Transverse colon (tissue), 4 donors: ENCODE results near the gene RETREG1. TPM values are rescaled to one million over a fixed set of nuclear protein-coding genes. Genes with fewer than 3 reads are reported as not detected.
A peak's percentile ranks its signal among the peaks of the same experiment; 100 is the strongest.
"Not testable (repeated sequence)": the region's sequence is repeated elsewhere in the genome, so short reads cannot be mapped to it uniquely, and the experiment has no call there.

Source experiments
- DNase-seq: peaks from one replicate; pipeline ENCODE4 v3.0.0-alpha.2; 2019
- H3K27ac ChIP-seq, 4 donors: fragments of 200-600 bp; sonication (generic); 2 replicates each; pipeline ENCODE4 v1.5.1; 2016 to 2018; ENCODE audit warnings: inconsistent platforms in 4 of 4
- H3K27me3 ChIP-seq: fragments of 200-600 bp; sonication (generic); 2 replicates; pipeline ENCODE4 v1.5.1; 2017; ENCODE audit warnings: inconsistent platforms
- H3K36me3 ChIP-seq, 4 donors: fragments of 200-600 bp; sonication (generic); 2 replicates each; pipeline ENCODE4 v1.5.1; 2017 to 2019; ENCODE audit warnings: inconsistent platforms in 4 of 4
- H3K4me1 ChIP-seq, 4 donors: fragments of 200-600 bp; sonication (generic); 2 replicates each; pipeline ENCODE4 v1.5.1; 2017 to 2020; ENCODE audit warnings: inconsistent platforms in 4 of 4
- H3K4me3 ChIP-seq, 4 donors: fragments of 200-600 bp; sonication (generic); 1 replicate in 1 of 4; 2 replicates in 3 of 4; pipeline versions ENCODE4 v1.5.1 to v1.6.1; 2017 to 2019; ENCODE audit warnings: inconsistent platforms in 4 of 4
- H3K9me3 ChIP-seq, 2 donors: fragments of 200-600 bp; sonication (generic); 2 replicates each; pipeline ENCODE4 v1.5.1; 2017 to 2019; ENCODE audit warnings: inconsistent platforms in 2 of 2
- CTCF ChIP-seq, 5 experiments: fragments of 200-600 bp in 3 of 5; fragments of 450-650 bp in 2 of 5; sonication (generic) in 3 of 5; IDR thresholded peaks; 1 replicate in 2 of 5; 2 replicates in 3 of 5; pipeline ENCODE4 v1.5.1; 2016 to 2017; ENCODE audit warnings: antibody characterized with exemption in 5 of 5, inconsistent platforms in 3 of 5, mild to moderate bottlenecking in 2 of 5, moderate library complexity in 1 of 5
- EP300 ChIP-seq: sonication (generic); formaldehyde crosslinking; IDR thresholded peaks from one replicate; pipeline ENCODE4 v1.6.1; 2017; ENCODE audit warnings: antibody characterized with exemption, low read depth
- POLR2A ChIP-seq: fragments of 450-650 bp; IDR thresholded peaks from one replicate; pipeline ENCODE4 v1.6.1; 2016; ENCODE audit warnings: antibody characterized with exemption, mild to moderate bottlenecking, moderate library complexity
- POLR2AphosphoS5 ChIP-seq, 3 donors: sonication (generic); formaldehyde crosslinking; IDR thresholded peaks; one replicate each; pipeline ENCODE4 v1.6.1; 2016; ENCODE audit warnings: antibody characterized with exemption in 3 of 3
- WGBS, 2 donors: methylation state at CpG; one replicate each; pipeline ENCODE4 v1.1.5; 2018; ENCODE audit warnings: low coverage in 1 of 2; 5-methylcytosine and 5-hydroxymethylcytosine counted together
- in situ Hi-C, 4 donors: fragments of 200-750 bp; cut with MboI; loops; one replicate each; pipeline versions ENCODE4 v1.15.0 to v1.15.1; 2017; ENCODE audit warnings: low sequenced_read_pairs in 3 of 4, low pct_ligation_motif_present in 1 of 4, low pct_unique_long_range_greater_than_20kb in 1 of 4
- intact Hi-C: fragments of 100-400 bp; cut with DNase I; formaldehyde crosslinking; loops from one replicate; pipeline ENCODE4 v1.15.1; 2023; ENCODE audit warnings: low total_unique reads
- total RNA-seq, 4 donors: library from RNA; depleted of rRNA; stranded (reverse); fragments of >200 nt; gene quantifications; one replicate each; pipeline ENCODE4 v1.1.0, GENCODE V29; 2016

The RETREG1 gene
- total RNA-seq, 4 donors from 2014 or later: 33.2 to 93.5 (median 66.2) TPM

GRCh38 chr5:16548115-16548514 lies 68.7 kb downstream of the RETREG1 start:
- TF ChIP-seq POLR2AphosphoS5 (IDR thresholded peaks at IDR 0.05) (no peak), EP300 (no peak), POLR2A (no peak), CTCF (IDR thresholded peaks at IDR 0.05) (no peak)
- intact Hi-C loops (no loop called here), in situ Hi-C loops (loop anchor here in 1 of 4 donors (10.0 kb wide), 1 partner anchor 53 kb away; no protein-coding TSS in a partner anchor)
- Histone ChIP-seq H3K4me1 (peaks cover 0 to 17% (median 6%) of the 10 kb centered on the region in 4 donors), H3K9me3 (no peaks in the 10 kb centered on the region), H3K27me3 (no peaks in the 10 kb centered on the region), H3K27ac (no peak overlapping the region), H3K36me3 (no peaks in the 10 kb centered on the region), H3K4me3 (no peak overlapping the region)
- 86 to 92% methylated on average over 2 of the region's 2 CpGs for whole genome bisulfite sequencing, 2 donors
- no peak for DNase-seq

GRCh38 chr5:16547200-16547842 lies 69.5 kb downstream of the RETREG1 start:
- H3K27ac ChIP-seq: no peak overlapping the region
- in situ Hi-C loops: loop anchor here in 1 of 4 donors (10.0 kb wide), 1 partner anchor 53 kb away; no protein-coding TSS in a partner anchor
- H3K27me3 ChIP-seq: no peaks in the 10 kb centered on the region
- DNase-seq: no peak
- H3K9me3 ChIP-seq: no peaks in the 10 kb centered on the region
- H3K36me3 ChIP-seq: no peaks in the 10 kb centered on the region
- intact Hi-C loops: no loop called here
- no peak overlapping the region for H3K4me3 ChIP-seq
- 90 to 95% methylated on average over 8 of the region's 8 CpGs for WGBS, 2 donors
- peaks cover 0 to 9% (median 3%) of the 10 kb centered on the region in 4 donors for H3K4me1 ChIP-seq
- TF ChIP-seq EP300: no peak
- no peak for TF ChIP-seq CTCF (IDR thresholded peaks at IDR 0.05)
- no peak for TF ChIP-seq POLR2AphosphoS5 (IDR thresholded peaks at IDR 0.05)
- TF ChIP-seq POLR2A: no peak

- H3K27ac ChIP-seq: no peak overlapping the region
- TF ChIP-seq POLR2A: no peak
- no peak overlapping the region for H3K4me3 ChIP-seq
- intact Hi-C loops: no loop called here
- in situ Hi-C loops: loop anchor here in 1 of 4 donors (10.0 kb wide), 1 partner anchor 52 kb away; no protein-coding TSS in a partner anchor
- H3K4me1 ChIP-seq: peaks cover 0 to 11% (median 4%) of the 10 kb centered on the region in 4 donors
- H3K36me3 ChIP-seq: no peaks in the 10 kb centered on the region
- no peaks in the 10 kb centered on the region for H3K9me3 ChIP-seq
- 65 to 75% methylated on average over 1 to 4 of the region's 4 CpGs for WGBS, 2 donors
- H3K27me3 ChIP-seq: no peaks in the 10 kb centered on the region
- DNase-seq: no peak
Measured at GRCh38 chr5:16546732-16547131, 70.1 kb downstream of the RETREG1 start.

- TF ChIP-seq POLR2AphosphoS5 (IDR thresholded peaks at IDR 0.05) (no peak), CTCF (IDR thresholded peaks at IDR 0.05) (no peak), POLR2A (no peak), EP300 (no peak)
- WGBS, 2 donors: 78 to 86% methylated on average over 4 of the region's 4 CpGs
- in situ Hi-C loops (loop anchor here in 1 of 4 donors (10.0 kb wide), 1 partner anchor 50 kb away; no protein-coding TSS in a partner anchor), intact Hi-C loops (no loop called here)
- Histone ChIP-seq H3K4me3 (no peak overlapping the region), H3K27me3 (no peaks in the 10 kb centered on the region), H3K4me1 (peaks cover 0 to 18% (median 7%) of the 10 kb centered on the region in 4 donors), H3K27ac (no peak overlapping the region), H3K9me3 (no peaks in the 10 kb centered on the region), H3K36me3 (no peaks in the 10 kb centered on the region)
- no peak for DNase-seq
Measured at GRCh38 chr5:16544607-16545374, 72.0 kb downstream of the RETREG1 start.

- H3K4me1 ChIP-seq: peaks cover 0 to 30% (median 19%) of the 10 kb centered on the region in 4 donors
- DNase-seq, H3K27me3 ChIP-seq, H3K9me3 ChIP-seq, intact Hi-C loops, H3K4me3 ChIP-seq, H3K36me3 ChIP-seq: not testable (repeated sequence)
- peak overlapping the region; percentile 72 to 80 (median 77) for H3K27ac ChIP-seq
- in situ Hi-C loops: loop anchor here in 1 of 4 donors (10.0 kb wide), 1 partner anchor 48 kb away; no protein-coding TSS in a partner anchor
- 50 to 56% methylated on average over 7 of the region's 7 CpGs for WGBS, 2 donors
Measured at GRCh38 chr5:16543206-16543605, 73.6 kb downstream of the RETREG1 start.
